ENCODE data around the gene BRD9.

BRD9 gene

DNA sequence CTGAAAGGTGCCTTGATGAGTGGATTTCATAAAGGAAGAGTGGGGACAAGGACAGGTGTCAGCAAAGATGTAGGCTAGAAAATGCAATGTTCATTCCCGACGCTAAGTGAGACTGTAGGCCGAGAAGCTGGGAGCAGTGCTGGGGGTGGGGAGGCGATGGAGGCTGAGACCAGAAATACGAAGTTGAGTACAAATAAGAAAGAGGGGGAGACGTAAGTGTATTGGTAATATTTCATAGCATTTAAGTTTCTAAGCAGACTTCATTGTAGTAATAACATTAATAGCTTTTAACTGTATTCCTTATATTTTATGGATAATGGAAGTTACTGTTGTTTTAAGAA, 11.1 kb upstream of the BRD9 start:
- DNase-seq (ENCODE audit: low read depth, low spot score), result no peak

GRCh38 chr5:902129-902916, 9.7 kb upstream of the BRD9 start:
- no peak for DNase-seq (ENCODE audit: low read depth, low spot score)

- no peak for DNase-seq (ENCODE audit: low read depth, low spot score)
These were observed 8.2 kb upstream of the BRD9 start for GRCh38 chr5:900781-901180.

DNA sequence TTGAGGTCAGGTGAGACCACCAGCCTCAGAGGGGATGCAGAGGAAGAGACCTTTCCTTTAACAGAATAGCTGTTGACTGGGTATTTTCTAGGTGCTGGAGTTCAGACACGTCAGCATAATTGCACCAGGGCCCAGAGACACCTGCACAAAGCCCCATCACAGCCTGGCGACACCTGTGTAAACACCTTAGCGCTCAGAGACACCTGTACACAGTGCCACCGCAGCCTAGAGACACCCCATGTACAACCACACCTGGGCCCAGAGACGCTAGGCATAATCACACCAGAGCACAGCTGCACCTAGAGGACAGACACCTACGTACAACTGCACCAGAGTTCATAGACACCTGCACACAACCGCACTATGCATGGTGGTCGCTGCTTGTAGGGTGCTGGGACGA, 1.1 kb upstream of the BRD9 start:
- no peak for DNase-seq (ENCODE audit: low read depth, low spot score)

GRCh38 chr5:893137-893506, 521 bp upstream of the BRD9 start:
- no peak for DNase-seq (ENCODE audit: low read depth, low spot score)

- no peak for DNase-seq (ENCODE audit: low read depth, low spot score)
These were observed 686 bp downstream of the BRD9 start for GRCh38 chr5:891837-892393.

GRCh38 chr5:891117-891836, 1.3 kb downstream of the BRD9 start:
- DNase-seq (ENCODE audit: low read depth, low spot score), result no peak

DNA sequence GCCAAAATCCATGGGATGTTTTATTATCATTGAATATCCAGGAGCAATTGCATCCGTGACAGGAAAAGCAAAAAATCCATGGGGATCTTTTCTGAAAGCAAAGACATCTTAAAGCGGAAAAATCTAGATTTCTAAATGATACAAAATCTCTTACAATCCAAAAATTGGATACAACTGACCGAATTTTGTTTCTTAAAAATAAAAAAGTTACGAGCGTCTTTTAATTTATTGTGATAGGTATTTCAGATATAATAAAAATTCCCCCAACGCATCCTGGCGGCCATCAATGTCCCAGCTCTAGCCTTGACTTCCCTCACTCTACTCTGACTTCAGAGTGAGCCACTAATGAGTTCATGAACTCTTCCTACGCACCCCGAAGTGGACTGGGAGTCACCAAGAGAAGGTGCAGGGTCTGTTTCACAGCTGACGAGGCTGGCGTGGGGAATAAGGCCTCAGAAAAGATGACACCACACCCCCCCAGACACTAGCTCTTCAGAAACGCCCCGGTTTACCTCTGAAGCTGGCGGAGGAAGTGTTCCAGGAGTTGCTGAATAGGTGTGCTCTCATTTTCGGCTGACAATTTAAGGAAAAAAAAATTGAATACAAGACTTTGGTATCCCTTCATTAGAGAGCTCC, 3.4 kb downstream of the BRD9 start:
- no peak for DNase-seq (ENCODE audit: low read depth, low spot score)

DNA sequence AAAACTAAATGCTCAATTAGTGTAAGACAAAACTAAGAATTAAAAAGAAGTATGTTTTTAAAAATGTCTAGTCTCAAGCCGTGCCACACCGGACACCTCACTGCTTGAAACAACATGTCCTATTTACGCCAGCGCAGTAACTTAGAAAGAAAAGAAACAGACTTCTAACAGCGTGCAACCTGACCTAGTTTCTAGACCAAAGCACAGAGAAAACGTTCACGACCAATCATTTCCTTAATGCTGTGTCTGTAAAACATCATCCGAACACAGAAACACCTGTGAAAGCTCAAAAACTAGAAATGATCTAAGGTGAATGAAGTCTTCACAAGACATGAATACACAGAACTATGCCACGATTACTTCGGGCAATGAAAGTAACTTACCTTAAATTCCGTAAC, 4.0 kb downstream of the BRD9 start:
- DNase-seq (ENCODE audit: low read depth, low spot score), result no peak

GRCh38 chr5:887947-888637, 4.5 kb downstream of the BRD9 start:
- DNase-seq (ENCODE audit: low read depth, low spot score), result no peak

GRCh38 chr5:886716-887325, 5.8 kb downstream of the BRD9 start:
- DNase-seq (ENCODE audit: low read depth, low spot score), result no peak

DNA sequence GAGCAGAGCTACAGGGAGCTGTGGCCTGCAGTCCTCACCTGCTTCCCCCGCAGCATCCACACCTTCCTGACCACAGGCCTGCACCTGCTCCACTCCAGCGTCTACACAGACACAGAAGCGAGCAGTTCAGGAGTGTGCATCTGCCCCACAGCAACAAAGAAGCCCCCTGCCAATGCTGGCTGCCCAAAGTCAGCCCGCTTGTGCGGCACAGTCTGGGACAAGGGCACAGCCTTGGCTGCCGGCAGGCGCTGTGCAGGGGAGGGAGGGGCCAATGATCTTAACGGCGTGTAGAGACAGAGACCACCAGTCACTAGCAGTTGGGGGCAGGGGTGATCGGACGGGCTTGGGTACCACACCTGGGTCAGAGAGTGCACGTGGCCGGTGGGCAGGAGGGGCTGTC, 6.6 kb downstream of the BRD9 start:
- no peak for DNase-seq (ENCODE audit: low read depth, low spot score)

DNA sequence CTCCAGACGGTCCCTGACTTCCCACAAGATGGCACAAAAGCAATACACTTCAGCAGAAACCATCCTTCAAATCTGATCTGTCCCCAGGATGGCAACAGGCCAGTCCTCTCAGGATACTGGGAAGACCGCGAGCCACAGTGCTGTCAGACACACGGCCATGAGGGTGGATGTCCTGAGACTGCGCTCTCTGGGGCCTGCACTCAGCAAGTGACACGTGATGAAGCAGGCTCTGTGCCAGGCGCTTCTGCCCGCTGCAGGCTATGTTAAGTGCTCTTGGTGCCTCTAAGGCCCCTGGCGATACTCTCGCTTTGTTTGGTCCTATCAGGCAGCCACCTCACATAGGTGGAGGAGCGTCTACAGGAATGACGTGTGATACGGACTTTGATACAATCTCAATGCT, 7.1 kb downstream of the BRD9 start:
- no peak for DNase-seq (ENCODE audit: low read depth, low spot score)

DNA sequence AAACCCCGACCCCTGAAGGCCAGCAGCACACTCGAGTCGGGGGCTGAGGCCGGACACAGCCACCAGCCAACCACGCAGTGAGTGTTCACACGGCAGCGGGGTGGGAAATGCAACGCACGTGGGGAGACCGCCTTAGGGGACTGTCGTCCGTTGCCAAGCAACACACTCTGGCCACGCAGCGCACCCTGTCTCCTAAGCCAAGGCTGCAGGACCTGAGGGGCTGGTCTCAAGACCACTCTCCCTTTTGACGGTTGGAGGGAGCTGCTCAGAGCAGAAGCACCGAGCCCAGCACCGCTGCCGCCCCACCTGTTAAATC, 7.5 kb downstream of the BRD9 start:
- no peak for DNase-seq (ENCODE audit: low read depth, low spot score)

- DNase-seq (ENCODE audit: low read depth, low spot score), result no peak
These were observed 8.1 kb downstream of the BRD9 start for GRCh38 chr5:884345-885126.

GRCh38 chr5:883475-884181, 9.0 kb downstream of the BRD9 start:
- DNase-seq (ENCODE audit: low read depth, low spot score), result no peak

DNA sequence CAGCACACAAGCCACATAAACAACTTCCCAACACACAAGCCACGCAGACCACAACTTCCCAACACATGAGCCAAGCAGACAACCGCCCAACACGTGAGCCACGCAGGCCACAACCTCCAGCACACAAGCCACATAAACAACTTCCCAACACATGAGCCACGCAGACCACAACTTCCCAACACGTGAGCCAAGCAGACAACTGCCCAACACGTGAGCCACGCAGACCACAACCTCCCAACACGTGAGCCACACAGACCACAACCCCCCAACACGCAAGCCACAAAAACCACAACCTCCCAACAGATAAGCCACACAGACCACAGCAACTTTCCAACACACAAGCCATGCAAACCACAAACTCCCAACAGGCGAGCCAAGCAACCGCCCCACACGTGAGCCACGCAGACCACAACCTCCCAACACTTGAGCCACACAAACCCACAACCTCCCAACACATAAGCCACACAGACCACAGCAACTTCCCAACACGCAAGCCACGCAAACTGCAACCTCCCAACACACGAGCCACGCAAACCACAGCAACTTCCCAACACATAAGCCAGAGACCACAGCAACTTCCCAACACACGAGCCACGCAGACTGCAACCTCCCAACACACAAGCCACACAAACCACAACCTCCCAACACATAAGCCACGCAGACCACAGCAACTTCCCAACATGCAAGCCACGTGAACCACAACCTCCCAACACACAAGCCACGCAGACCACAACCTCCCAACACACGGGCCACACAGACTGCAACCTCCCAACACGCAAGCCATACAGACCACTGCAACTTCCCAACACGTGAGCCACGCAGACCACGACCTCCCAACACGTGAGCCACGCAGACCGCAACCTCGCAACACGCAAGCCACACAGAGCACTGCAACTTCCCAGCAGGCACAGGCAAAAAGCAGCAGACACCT, 10.1 kb downstream of the BRD9 start:
- no peak for DNase-seq (ENCODE audit: low read depth, low spot score)

GRCh38 chr5:881551-881935, 11.1 kb downstream of the BRD9 start:
- no peak for DNase-seq (ENCODE audit: low read depth, low spot score)

DNA sequence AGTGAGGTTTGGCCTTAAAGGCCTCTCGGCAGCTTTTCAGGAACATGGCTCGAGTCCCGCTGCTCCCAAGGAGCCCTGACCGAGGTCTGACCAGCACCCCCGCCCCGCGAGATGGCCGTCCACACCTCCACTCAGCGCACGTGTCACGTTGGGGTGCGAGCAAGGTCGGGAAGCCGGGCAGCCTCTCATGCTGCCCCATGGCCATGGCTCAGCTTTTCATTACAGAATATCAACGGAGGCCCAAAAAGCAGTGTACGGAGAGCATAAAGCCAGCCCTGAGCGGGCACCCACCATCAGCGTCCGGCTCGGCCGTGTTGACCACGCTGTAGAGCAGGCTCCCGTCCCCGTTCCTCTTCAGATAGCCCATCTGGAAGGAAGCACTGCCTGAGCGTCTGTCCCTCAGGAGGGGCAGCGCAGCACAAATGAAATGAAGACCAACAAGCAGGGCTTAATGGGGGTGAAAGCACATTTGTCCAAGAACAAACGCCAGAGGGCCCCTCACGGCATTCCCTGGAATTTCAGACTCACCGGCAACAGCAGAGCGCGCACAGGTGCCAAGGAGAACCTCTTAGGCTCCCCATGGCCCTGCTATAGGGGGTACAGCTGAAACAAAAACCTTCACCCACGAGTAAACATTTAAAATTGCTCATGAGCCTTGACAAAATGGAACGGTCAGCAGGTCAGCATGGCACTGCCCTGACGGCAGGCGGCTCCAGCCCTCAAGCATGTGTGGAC, 11.6 kb downstream of the BRD9 start:
- no peak for DNase-seq (ENCODE audit: low read depth, low spot score)

Data from activated CD4-positive, CD25-positive, alpha-beta regulatory T cell treated with anti-CD3 and anti-CD28 coated beads, Interleukin-2, amount 50 U/mL, for 16 hours (primary cell).